GM12874 (cell line): ENCODE data around the gene DCBLD2.

Source experiments
- TF ChIP-seq, protein P1 (sequence below): IDR thresholded peaks from 2 replicates; pipeline ENCODE4 v1.5.1; 2011; ENCODE audit warnings: low read depth, mild to moderate bottlenecking, control low read depth, low read length, moderate library complexity; ENCODE audit not compliant: insufficient read depth

DCBLD2 gene

DNA sequence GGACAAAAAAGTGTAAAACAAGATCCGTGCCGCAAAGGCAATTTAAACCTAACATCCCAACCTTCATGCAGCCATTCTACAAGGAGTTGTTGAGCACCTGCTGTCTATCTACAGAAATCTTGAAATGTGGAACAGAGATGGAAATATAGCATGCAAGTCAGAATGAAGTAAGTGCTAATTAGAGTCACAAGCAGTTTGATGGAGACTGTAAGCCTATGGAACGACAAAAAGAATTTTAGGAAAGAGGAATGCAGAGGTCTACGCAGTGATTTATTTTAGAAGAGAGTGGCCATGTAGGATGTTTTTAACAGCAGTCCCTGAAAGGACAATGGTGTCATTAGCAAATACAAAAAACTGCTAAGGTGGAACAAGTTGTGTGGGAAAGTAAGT, 851 bp upstream of the DCBLD2 start:
- TF ChIP-seq, protein P1, sequence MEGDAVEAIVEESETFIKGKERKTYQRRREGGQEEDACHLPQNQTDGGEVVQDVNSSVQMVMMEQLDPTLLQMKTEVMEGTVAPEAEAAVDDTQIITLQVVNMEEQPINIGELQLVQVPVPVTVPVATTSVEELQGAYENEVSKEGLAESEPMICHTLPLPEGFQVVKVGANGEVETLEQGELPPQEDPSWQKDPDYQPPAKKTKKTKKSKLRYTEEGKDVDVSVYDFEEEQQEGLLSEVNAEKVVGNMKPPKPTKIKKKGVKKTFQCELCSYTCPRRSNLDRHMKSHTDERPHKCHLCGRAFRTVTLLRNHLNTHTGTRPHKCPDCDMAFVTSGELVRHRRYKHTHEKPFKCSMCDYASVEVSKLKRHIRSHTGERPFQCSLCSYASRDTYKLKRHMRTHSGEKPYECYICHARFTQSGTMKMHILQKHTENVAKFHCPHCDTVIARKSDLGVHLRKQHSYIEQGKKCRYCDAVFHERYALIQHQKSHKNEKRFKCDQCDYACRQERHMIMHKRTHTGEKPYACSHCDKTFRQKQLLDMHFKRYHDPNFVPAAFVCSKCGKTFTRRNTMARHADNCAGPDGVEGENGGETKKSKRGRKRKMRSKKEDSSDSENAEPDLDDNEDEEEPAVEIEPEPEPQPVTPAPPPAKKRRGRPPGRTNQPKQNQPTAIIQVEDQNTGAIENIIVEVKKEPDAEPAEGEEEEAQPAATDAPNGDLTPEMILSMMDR: no peak

DNA sequence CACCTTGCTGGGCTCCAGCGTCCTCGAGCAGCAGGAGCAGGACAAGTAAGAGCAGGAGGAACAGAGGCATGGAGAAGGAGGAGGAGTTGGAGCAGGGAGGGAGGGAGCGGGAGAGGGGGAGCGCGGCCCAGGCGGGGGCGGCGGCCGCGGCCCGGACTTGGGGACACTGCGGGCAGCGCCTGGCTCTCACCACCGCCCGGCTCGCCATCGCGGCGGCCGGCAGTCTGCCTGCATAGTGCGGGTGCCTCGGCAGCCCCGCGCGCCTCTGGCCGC, 440 bp downstream of the DCBLD2 start:
- TF ChIP-seq, protein P1: no peak

DNA sequence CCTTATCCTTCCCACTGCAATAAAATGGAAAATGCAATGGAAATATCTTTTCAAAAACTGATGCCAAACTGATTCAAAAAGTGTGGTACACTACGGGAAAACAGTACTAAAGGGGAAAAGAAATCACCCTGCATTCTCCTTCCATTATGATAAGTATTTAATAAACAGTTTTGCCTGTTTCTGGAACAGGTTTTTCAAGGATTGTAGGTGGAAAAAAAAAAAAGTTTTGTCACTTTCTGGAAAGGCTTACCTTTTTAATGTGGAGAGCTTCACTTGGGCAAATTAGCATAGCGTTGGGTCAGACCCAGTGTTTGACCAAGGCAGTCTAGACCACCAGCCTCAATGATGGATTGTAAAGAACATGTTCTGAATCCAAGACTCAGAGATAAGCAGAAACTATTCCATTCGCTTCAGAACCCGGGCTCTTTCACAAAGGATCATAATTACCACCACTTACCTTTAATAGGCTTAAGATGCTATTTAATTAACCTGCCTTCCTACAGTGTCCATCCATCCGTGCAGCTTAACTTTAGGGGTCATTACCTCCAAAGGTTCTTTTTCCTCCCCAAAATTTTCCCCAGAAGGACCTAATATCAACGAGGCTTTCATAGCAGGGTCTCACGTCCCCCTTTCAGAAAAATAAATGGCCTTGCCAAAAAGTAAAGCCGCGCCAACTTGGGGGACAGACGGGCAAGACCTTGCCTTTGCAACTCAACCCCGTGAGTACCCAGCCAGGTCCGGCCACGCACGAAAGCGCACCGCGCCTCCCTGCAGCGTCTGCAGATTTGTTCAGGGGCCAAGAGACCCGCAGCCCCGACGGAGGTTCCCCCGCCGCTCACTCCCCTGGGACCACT, 1.0 kb downstream of the DCBLD2 start:
- TF ChIP-seq, protein P1: no peak

DNA sequence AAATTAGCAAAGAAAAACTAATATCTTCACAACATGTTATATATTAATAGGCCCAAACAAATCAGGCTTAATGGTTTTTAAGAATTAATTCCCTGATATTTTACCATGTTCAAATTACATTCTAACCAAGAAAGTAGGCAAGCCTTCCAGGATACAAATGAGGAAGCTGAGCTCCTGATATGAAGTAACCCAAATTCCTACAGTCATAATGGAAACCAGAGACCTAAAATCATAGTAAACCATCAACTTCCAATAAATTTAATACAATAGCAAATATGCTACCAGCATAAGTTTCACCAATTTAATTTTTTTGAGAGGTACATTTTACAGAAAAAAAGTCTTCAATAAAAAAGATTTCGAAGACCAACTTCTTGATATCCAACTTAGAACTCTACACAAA, 3.8 kb downstream of the DCBLD2 start:
- TF ChIP-seq, protein P1: no peak

DNA sequence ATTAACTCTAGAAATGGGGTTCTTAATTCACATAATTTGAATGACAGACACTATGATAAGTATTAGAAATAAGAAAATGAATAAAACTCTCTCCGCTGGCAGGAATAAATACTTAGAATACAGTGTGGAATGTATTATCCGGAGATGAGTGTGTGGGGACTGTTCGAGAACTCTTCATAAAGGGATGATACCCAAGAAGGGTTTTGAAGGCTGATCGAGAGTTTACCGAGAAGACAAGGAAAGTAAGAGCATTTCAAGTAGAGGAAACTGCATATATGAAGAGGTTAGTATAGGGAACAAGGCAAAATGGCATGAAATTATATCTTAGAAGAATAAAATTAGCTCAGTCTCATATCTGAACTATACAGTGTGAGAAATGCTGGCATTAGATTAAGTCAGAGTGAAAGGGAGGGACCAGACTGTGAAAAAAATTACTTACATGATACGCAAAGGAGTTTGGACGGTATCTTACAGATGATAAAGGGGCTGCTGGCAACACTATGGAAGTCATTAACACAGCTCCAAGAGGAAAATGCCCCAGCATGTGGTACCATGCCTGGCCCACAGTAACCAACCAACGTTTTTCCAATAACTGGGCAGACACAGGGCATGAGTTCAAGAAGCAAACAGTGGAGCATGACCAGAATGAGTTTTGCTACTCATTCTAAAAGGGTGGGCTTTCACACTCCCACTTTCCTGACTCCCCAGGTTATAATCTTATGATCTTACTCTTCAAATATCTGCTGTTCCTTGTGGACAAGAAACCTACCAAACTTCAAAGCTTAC, 6.5 kb downstream of the DCBLD2 start:
- TF ChIP-seq, protein P1: no peak

DNA sequence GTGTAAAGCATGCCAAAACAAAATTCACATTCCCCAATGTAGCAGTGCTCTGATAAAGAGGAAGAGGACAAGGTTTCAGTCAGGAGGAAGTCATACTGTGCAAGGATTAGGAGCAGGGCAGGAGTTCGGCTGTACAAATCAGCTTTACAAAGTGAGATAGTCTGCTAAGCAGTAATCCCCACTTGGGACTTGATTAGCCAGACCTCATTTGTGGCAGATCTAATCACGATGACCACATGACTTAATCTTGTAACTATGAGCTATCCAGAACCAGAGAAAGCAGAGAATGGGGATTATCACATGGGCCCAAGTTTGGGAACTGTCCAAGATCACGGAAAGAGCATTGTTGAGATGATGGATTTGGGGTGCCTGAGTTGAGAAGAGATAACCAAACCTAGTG, 7.8 kb downstream of the DCBLD2 start:
- TF ChIP-seq, protein P1: no peak

DNA sequence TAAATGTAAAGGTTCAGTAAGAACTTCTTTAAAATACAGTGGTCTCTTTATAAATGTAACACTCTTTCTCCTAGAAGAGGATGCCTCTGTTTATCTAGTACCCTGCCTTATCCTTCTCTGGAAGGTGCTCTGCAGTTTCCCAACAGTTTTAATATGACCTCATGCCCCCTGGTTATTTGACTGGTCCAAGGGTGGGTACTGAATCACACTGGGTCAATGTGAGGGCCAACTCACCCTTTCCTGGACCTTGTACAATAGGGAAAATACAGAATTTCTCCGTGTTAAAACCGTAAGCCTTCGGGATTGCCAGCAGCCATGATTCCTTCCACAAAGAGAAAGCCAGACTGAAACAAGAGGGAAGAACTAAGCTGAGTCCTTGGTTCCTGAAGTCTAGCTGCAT, 9.2 kb downstream of the DCBLD2 start:
- TF ChIP-seq, protein P1: no peak
